Limb (tissue), 2 donors: ENCODE results near the gene ARHGEF19.

Experiments
- DNase-seq, 2 donors: peaks; one replicate each; pipeline ENCODE4 v3.0.0-alpha.2; 2016; ENCODE audit errors: extremely low spot score in 2 of 2

The ARHGEF19 gene

GRCh38 chr1:16151196-16151994 lies 61.1 kb downstream of the ARHGEF19 start:
- DNase-seq = peak; percentile 48 to 64

GRCh38 chr1:16150508-16150907 lies 61.9 kb downstream of the ARHGEF19 start:
- DNase-seq = no peak

DNA sequence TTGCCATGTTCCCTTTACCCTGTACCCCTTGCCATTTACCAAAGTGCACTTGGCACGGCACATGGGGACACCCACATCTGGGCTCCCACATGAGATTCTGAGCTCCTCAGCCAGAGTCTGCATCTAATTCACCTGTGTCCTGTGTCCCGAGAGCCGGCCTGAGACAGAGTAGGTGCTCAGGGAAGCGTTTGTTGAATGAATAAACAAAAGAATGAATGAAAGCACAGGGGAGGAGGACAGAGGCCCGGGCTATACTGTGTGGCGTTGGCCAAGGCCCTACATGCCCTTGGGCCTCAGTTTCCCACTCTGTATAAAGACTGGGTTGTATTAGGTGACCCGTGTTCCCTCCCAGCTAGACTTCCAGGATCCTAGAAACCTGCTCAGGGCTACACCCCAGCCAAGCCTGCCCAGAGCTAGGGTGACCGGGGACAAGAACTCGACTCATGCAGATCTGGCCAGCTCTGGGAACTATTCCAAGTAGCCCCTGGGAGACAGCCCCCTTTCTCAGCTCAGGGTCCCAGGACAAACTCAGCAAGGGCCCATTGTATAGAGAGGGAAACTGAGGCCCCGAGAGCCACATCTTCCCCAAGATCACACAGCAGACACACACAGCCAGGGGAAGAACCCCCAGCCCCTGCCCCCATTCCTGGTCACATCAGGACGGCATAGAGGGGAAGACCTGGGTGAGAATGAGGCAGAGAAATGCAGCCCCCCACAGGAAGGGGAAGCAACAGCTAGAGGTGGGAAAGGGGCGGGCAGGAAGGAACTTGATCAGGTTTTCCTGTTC lies 62.6 kb downstream of the ARHGEF19 start:
- DNase-seq = no peak

DNA sequence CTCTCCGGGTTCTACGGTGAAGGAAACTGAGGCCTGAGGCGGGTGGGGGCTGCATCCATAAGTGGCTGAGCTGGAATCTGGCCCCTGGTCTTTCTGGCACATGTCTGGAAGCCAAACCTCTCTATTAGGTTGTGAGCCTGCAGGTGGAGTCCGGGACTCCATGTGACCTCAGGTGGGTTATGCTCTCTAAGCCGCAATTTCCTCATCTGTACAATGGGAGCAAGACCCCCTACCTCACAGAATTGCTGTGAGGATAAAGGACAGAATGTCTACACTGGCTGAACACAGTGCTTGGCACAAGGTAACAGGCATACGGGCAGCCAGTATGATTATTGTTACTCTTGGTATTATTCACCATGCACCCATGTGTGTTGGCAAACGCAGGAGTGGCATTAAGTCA lies 63.3 kb downstream of the ARHGEF19 start:
- DNase-seq = no peak

DNA sequence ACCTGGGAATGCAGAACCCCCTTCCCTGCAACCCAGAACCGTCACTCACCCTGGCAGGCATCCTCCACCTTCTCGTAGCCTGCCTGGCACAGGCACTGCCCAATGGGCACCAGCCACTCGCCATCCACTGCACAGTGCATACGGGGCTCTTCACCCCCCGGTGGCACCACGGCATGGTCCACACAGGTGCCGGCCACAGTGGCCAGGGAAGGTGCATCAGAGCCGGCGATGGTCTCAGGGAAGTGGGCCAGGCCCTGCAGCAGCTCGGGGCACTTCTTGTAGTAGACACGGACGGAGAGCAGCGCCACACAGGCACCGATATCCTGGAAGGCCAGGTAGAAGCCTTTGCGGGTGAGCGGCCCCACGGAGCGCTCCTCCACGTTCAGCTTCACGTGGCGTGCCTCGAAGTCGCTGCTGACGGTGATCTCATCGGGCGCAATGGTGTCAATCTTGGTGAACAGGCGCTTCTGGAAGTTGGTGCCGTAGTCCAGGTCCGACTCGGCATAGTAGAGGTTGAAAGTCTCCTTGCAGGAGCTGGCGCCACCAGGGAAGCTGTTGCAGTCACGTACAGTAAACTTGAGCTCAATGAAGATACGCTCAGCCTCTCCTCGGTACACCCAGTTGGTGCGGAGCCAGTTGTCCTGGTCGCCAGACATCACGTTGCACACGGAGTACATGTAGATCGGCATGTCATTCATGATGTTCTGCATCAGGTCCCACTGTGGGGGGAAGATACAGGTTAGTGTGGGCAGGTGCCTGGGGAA lies 63.9 kb downstream of the ARHGEF19 start:
- no peak for DNase-seq
